C4-2B (cell line): ENCODE data around the gene TEX19.
A peak's percentile ranks its signal among the peaks of the same experiment; 100 is the strongest.
"Not testable (repeated sequence)": the region's sequence is repeated elsewhere in the genome, so short reads cannot be mapped to it uniquely, and the experiment has no call there.

Experiments
- H3K27ac ChIP-seq: fragments of 450-650 bp; 2 replicates; pipeline ENCODE4 v1.5.1; 2017
- CTCF ChIP-seq: fragments of 450-650 bp; conservative IDR thresholded peaks from 2 replicates; pipeline ENCODE4 v1.5.1; 2017; ENCODE audit warnings: mild to moderate bottlenecking
- ZFX ChIP-seq: fragments of 450-650 bp; IDR thresholded peaks from 2 replicates; pipeline ENCODE4 v1.6.1; 2017

The TEX19 gene

GRCh38 chr17:82376042-82376730 is 17.1 kb downstream of the TEX19 start:
- no peak overlapping the region for H3K27ac ChIP-seq
- TF ChIP-seq CTCF, result no peak
- no peak for TF ChIP-seq ZFX

GRCh38 chr17:82377294-82377693 is 18.2 kb downstream of the TEX19 start:
- H3K27ac ChIP-seq, result not testable (repeated sequence)

GRCh38 chr17:82377924-82378740 is 19.1 kb downstream of the TEX19 start:
- H3K27ac ChIP-seq, result no peak overlapping the region
- no peak for TF ChIP-seq CTCF
- TF ChIP-seq ZFX, result no peak

DNA sequence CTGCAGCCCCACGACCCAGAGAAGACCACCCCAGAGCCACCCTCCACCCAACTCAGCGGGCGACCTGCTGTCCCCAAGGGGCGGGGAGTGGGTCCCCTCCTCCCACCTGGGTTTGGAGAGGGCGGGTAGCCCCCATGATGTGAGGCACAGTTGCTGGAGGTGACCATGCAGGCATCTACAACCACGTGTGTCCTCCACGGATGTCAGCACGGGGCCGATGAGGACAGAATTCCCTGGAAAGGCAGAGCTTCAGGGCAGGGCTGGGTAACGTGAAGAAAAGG is 19.6 kb downstream of the TEX19 start:
- TF ChIP-seq CTCF (no peak), ZFX (no peak)
- no peak overlapping the region for H3K27ac ChIP-seq

DNA sequence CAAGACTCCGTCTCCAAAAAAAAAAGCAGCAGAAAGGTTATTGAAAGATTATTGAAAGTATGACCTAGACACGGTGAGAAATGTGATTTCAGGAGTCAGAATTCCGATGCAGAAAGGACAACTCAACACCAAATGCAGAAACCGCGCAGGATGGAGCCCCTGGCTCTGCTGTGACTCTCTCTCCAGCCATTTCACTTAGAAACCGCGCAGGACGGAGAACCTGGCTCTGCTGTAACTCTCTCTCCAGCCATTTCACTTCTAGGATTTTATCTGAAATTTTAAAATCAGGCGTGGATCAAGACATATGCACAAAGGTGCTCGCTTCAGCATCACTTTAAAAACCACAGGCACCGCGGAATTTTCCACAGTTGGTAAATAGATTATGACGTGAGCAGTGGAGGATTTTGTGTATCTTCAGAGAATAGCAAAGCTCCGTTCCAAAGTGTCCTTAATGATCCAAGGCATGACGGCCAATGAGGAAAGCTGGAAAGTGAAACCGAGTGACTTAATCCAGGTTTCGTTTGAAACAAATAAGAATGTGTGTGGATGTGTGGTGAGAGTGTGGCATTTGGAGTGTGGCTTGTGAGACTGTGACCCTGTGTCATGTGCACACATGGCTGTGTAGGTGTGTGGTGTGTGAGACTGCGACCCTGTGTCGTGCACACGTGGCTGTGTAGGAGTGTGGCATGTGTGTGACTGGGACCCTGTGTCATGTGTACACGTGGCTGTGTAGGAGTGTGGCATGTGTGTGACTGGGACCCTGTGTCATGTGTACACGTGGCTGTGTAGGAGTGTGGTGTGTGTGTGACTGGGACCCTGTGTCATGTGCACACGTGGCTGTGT is 22.0 kb downstream of the TEX19 start:
- no peak for TF ChIP-seq ZFX
- no peak for TF ChIP-seq CTCF
- no peak overlapping the region for H3K27ac ChIP-seq

DNA sequence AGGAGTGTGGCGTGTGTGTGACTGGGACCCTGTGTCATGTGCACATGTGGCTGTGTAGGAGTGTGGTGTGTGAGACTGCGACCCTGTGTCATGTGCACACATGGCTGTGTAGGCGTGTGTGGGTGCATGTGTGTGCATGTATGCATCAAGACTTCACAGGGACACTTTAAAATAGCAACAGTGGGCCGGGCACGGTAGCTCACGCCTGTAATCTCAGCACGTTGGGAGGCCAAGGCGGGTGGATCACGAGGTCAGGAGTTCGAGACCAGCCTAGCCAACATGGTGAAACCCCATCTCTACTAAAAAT is 22.6 kb downstream of the TEX19 start:
- H3K27ac ChIP-seq, result not testable (repeated sequence)

GRCh38 chr17:82382220-82382932 is 23.3 kb downstream of the TEX19 start:
- H3K27ac ChIP-seq, result not testable (repeated sequence)

DNA sequence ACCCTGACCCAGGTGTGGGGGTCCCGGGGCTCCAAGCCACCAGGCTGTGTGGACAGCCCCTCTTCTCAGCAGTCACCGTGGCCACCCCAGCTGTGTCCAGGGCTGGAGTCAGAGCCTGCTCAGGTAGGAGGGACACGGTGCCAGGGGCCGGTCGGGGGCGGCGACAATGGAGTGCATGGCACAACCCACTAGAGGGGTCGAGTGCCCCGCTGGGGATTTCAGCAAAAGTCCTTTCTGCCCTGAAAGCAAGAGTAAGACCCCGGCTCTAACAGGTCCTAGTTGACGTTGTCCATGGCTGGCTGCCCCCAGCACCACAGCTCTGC is 23.8 kb downstream of the TEX19 start:
- TF ChIP-seq CTCF (no peak), ZFX (no peak)
- H3K27ac ChIP-seq, result no peak overlapping the region

DNA sequence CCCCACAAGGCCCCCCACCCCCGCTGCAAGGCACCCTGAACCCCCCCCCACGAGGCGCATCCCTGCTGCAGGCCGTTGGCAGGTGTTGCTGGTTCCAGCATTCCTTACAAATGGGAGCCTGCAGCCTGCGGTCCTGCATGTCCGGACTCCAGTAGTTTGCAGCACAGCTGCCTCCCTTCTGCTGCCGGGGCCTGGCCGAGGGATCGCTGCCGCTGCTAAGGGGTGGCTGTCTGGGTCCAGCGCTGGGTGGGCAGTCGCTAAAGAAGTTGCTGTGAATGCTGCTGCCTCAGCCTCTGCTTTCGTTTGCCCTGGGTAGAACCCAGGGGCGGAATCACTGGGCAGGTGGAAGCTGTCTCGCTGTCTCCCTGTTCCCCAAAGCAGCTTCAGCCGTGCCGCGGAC is 24.4 kb downstream of the TEX19 start:
- peak overlapping the region; percentile 62; the same call in 1 of the 2 replicates for H3K27ac ChIP-seq
- TF ChIP-seq ZFX (no peak), CTCF (no peak)
